GM12878 (cell line): ENCODE measurements around the gene HOXD13. TPM values are rescaled to one million over a fixed set of nuclear protein-coding genes. Genes with fewer than 3 reads are reported as not detected.

Source experiments
- ATAC-seq: fragments of 200-7000 bp; cut with Tn5 transposase; 3 replicates; pipeline ENCODE4 v1.9.1; 2020; ENCODE audit warnings: mild to moderate bottlenecking, moderate library complexity
- BruUV-seq: library from RNA; stranded (reverse); fragments of 400-500 nt; replicated peaks from 2 replicates; lab custom pipeline; 2021; lab: Mats Ljungman, UMichigan
- CTCF ChIA-PET: fragments of 300-600 bp; sonication (Branson Sonifier 250); formaldehyde crosslinking; extraction: SDS; loops from one replicate; lab custom pipeline; 2021; ENCODE audit warnings: inconsistent platforms; lab: Yijun Ruan, JAX
- POLR2A ChIA-PET: fragments of 350-600 bp; formaldehyde crosslinking; extraction: SDS; loops from one replicate; lab custom pipeline; 2021; ENCODE audit warnings: inconsistent platforms; lab: Charles Lee
- RAD21 ChIA-PET: fragments of 300-600 bp; sonication (Branson Sonifier 250); formaldehyde crosslinking; loops from one replicate; lab custom pipeline; 2023; ENCODE audit warnings: antibody characterized with exemption; ENCODE audit not compliant: unreplicated experiment; lab: Charles Lee
- SMC1A ChIA-PET: fragments of 300-600 bp; sonication (Branson Sonifier 250); formaldehyde crosslinking; loops from one replicate; lab custom pipeline; 2023; ENCODE audit not compliant: unreplicated experiment, uncharacterized antibody; lab: Charles Lee
- DNase-seq: peaks from one replicate; pipeline ENCODE4 v3.0.0-alpha.2; 2011; ENCODE audit warnings: low read depth, low spot score
- FAIRE-seq: peaks from 3 replicates; lab custom pipeline; 2011; peaks lifted over from hg19 to GRCh38; lab: Jason Lieb, UNC
- H2AFZ ChIP-seq: 2 replicates; pipeline ENCODE4 v1.6.0; 2011; ENCODE audit warnings: low read depth, low read length, control low read depth; ENCODE audit not compliant: control insufficient read depth
- H3K27ac ChIP-seq: 2 replicates; pipeline ENCODE4 v1.5.1; 2011; ENCODE audit warnings: control low read depth; ENCODE audit not compliant: control insufficient read depth, insufficient read depth
- H3K27me3 ChIP-seq, 2 experiments: replicated peaks in 1 of 2; 2 replicates each; pipeline versions ENCODE4 v1.6.0 to v1.6.1; 2011; ENCODE audit warnings: low read length in 1 of 2; ENCODE audit not compliant: control insufficient read depth in 2 of 2, insufficient read depth in 2 of 2
- H3K36me3 ChIP-seq, 2 experiments: 2 replicates each; pipeline ENCODE4 v1.5.1; 2011; ENCODE audit warnings: low read length in 1 of 2; ENCODE audit not compliant: control insufficient read depth in 2 of 2, insufficient read depth in 2 of 2
- H3K4me1 ChIP-seq: 2 replicates; pipeline ENCODE4 v1.6.1; 2011; ENCODE audit warnings: mild to moderate bottlenecking, low read length, moderate library complexity, mixed read lengths; ENCODE audit not compliant: control insufficient read depth, insufficient read depth
- H3K4me2 ChIP-seq: 2 replicates; pipeline ENCODE4 v1.6.0; 2011; ENCODE audit warnings: control low read depth; ENCODE audit not compliant: control insufficient read depth, insufficient read depth
- H3K4me3 ChIP-seq: fragments of 200-600 bp; sonication (generic); 2 replicates; pipeline ENCODE4 v1.5.1; 2016
- H3K79me2 ChIP-seq: 2 replicates; pipeline ENCODE4 v1.6.0; 2011; ENCODE audit warnings: low read length; ENCODE audit not compliant: control insufficient read depth, insufficient read depth
- H3K9ac ChIP-seq: 2 replicates; pipeline ENCODE4 v1.8.0; 2011; ENCODE audit warnings: low read length, control low read depth, mixed read lengths; ENCODE audit not compliant: control insufficient read depth, insufficient read depth
- H3K9me3 ChIP-seq: replicated peaks from 3 replicates; pipeline ENCODE4 v1.5.1; 2011; ENCODE audit warnings: mild to moderate bottlenecking, low read length; ENCODE audit not compliant: control insufficient read depth, insufficient read depth
- H4K20me1 ChIP-seq: 2 replicates; pipeline ENCODE4 v1.6.0; 2011; ENCODE audit not compliant: control insufficient read depth, insufficient read depth
- CTCF ChIP-seq, 3 experiments: IDR thresholded peaks in 2 of 3; conservative IDR thresholded peaks in 1 of 3; 2 replicates each; pipeline ENCODE4 v1.5.1; 2011; ENCODE audit warnings: low read depth in 3 of 3, low read length in 3 of 3, mild to moderate bottlenecking in 3 of 3, control low read depth in 2 of 3, moderate library complexity in 2 of 3, inconsistent platforms in 1 of 3, mixed read lengths in 1 of 3; ENCODE audit not compliant: control insufficient read depth in 2 of 3, insufficient read depth in 1 of 3; ENCODE audit errors: extremely low read depth in 1 of 3
- RAD21 ChIP-seq: IDR thresholded peaks from 2 replicates; pipeline ENCODE4 v1.6.1; 2011; ENCODE audit warnings: mild to moderate bottlenecking, low read depth, low read length, moderate library complexity; ENCODE audit not compliant: insufficient read depth
- SMC3 ChIP-seq: IDR thresholded peaks from 2 replicates; pipeline ENCODE4 v1.6.1; 2011; ENCODE audit warnings: low read length, improper control_type of control experiment, borderline replicate concordance
- SREBF1 ChIP-seq: IDR thresholded peaks from 2 replicates; pipeline ENCODE4 v1.6.1; 2012; ENCODE audit warnings: mild to moderate bottlenecking, low read length
- WGBS: methylation state at CpG from one replicate; pipeline ENCODE4 v1.1.6; 2016; ENCODE audit warnings: low lambda C conversion rate; ENCODE audit not compliant: insufficient replicate concordance, insufficient coverage; ENCODE audit errors: missing lambda C conversion rate; 5-methylcytosine and 5-hydroxymethylcytosine counted together
- in situ Hi-C: fragments of 300-500 bp; cut with MboI; formaldehyde crosslinking; loops from 9 replicates; pipeline ENCODE4 v1.14.3; 2018; ENCODE audit warnings: mixed read lengths
- intact Hi-C: fragments of 100-400 bp; cut with micrococcal nuclease; formaldehyde crosslinking; loops from one replicate; pipeline ENCODE4 v1.14.2; 2022; ENCODE audit not compliant: unreplicated experiment
- polyA plus RNA-seq, 11 experiments: library from polyadenylated mRNA; depleted of rRNA in 4 of 11; unstranded in 6 of 11; stranded (reverse) in 5 of 11; fragments of >200 nt; fragmentation: Nextera tagmentation in 4 of 11; fragmentation: Illumina TruSeq in 1 of 11; extraction: Ambion mirVana in 4 of 11; extraction: Trizol in 1 of 11; gene quantifications; 1 replicate in 1 of 11; 2 replicates in 10 of 11; pipeline versions ENCODE4 v1.2.1 to v1.2.3, GENCODE V29; 2011 to 2016; ENCODE audit warnings: inconsistent platforms in 2 of 11, missing spikeins in 2 of 11, low read depth in 1 of 11
- total RNA-seq, 4 experiments: library from RNA; depleted of rRNA in 3 of 4; stranded (reverse); fragments of >200 nt in 3 of 4; fragmentation: Illumina TruSeq in 1 of 4; extraction: Trizol in 1 of 4; gene quantifications; 2 replicates each; pipeline versions ENCODE4 v1.2.1 to v1.2.3, GENCODE V29; 2013 to 2021

Gene HOXD13
- total and polyA plus RNA-seq, 10 of the 15 experiments (the other 5 are each of a cell fraction or from before 2014, with no cell fraction given), result not detected

- WGBS, result 1% methylated on average over 13 of the region's 13 CpGs
- Histone ChIP-seq H3K4me3 (no peak overlapping the region), H3K4me2 (no peak overlapping the region), H3K27me3 (peaks cover 7 to 29% of the 10 kb centered on the region in 2 experiments), H3K4me1 (no peaks in the 10 kb centered on the region), H3K79me2 (no peaks in the 10 kb centered on the region), H3K9me3 (peaks cover 1% of the 10 kb centered on the region; the same call in 2 of the 3 replicates), H2AFZ (no peak overlapping the region), H3K36me3 (no peaks in the 10 kb centered on the region), H3K27ac (no peak overlapping the region), H3K9ac (no peak overlapping the region), H4K20me1 (no peaks in the 10 kb centered on the region)
- RAD21 ChIA-PET, result interaction anchor here (0.7 to 3.7 kb wide), 17 partner anchors 13 to 1036 kb away, joined by 3 to 25 read pairs (median 5); no protein-coding TSS in a partner anchor
- CTCF ChIA-PET, result interaction anchor here (0.6 to 4.3 kb wide), 45 partner anchors 13 to 1034 kb away, joined by 3 to 79 read pairs (median 4); no protein-coding TSS in a partner anchor
- BruUV-seq, result no TSS peak
- SMC1A ChIA-PET, result interaction anchor here (0.6 to 3.1 kb wide), 24 partner anchors 13 to 1036 kb away, joined by 3 to 37 read pairs (median 4); no protein-coding TSS in a partner anchor
- DNase-seq (no peak), ATAC-seq (peak; percentile 49; the same call in 2 of the 3 replicates), FAIRE-seq (peak; percentile 13)
- POLR2A ChIA-PET, result no interaction called here
- in situ Hi-C loops (loop anchor here (5.0 to 25.0 kb wide), 4 partner anchors 510 to 1210 kb away; no protein-coding TSS in a partner anchor), intact Hi-C loops (loop anchor here (2.0 to 5.0 kb wide), 6 partner anchors 328 to 1035 kb away; no protein-coding TSS in a partner anchor)
- peak; percentile 61 to 77 (median 66) for TF ChIP-seq CTCF (IDR thresholded peaks at IDR 0.05 in 2 of 3, conservative IDR thresholded peaks at IDR 0.05 in 1 of 3; ENCODE audit: control insufficient read depth in 2 of 3, extremely low read depth in 1 of 3, insufficient read depth in 1 of 3, low read depth in 3 of 3, low read length in 3 of 3)
- peak; percentile 81 for TF ChIP-seq RAD21
- no peak for TF ChIP-seq SREBF1
- peak; percentile 62; the same call in 1 of the 2 replicates for TF ChIP-seq SMC3
Measured at GRCh38 chr2:176126929-176127773, 34.6 kb downstream of the HOXD13 start.
